ENCODE data around the gene MBD3L5. TPM values are rescaled to one million over a fixed set of nuclear protein-coding genes. Genes with fewer than 3 reads are reported as not detected.

The MBD3L5 gene
- total and polyA plus RNA-seq, 9 of the 15 experiments (the other 6 are each of a cell fraction or from before 2014, with no cell fraction given): not detected

DNA sequence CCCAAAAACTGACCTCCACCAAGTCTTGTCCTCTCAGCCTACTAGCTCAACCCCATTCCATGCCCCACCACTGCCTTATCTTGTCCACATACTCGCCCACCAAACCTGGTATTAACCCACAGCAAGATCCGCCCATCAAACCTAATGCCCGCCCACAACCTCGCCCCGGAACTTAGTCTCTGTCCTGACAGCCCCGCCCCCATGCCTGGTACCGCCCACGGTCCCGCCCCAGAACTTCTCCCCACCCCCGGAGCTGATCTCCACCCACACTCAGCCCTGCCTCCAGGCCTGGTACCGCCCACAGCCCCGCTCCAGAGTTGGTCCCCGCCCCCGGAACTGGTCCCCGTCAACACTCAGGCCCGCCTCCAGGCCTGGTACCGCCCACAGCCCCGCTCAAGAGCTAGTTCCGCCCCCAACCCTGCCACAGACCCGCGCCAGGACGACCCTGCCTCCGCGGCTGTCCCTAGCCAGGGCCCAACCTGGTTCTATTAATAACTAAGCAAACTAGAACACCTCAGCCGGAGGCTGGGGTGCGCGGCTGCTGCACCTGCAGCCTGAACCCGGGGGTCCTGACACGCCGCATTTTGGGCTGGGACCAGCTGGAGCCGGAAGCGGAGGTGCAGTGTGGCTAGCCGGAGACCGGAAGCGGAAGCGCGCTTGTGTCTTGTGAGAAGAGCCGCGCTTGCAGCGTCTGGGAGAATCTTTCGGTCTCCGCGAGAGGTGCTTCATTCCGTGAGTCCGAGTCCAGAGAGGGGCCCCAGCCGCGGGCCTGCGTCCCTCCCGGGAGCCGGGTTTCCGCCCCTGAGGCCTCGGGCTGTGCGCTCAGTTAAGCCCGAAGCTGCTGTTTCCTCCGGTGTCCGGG lies 38.9 kb downstream of the MBD3L5 start, which contains the start of gene ZNF557 (continued):
- TF ChIP-seq, protein P1, sequence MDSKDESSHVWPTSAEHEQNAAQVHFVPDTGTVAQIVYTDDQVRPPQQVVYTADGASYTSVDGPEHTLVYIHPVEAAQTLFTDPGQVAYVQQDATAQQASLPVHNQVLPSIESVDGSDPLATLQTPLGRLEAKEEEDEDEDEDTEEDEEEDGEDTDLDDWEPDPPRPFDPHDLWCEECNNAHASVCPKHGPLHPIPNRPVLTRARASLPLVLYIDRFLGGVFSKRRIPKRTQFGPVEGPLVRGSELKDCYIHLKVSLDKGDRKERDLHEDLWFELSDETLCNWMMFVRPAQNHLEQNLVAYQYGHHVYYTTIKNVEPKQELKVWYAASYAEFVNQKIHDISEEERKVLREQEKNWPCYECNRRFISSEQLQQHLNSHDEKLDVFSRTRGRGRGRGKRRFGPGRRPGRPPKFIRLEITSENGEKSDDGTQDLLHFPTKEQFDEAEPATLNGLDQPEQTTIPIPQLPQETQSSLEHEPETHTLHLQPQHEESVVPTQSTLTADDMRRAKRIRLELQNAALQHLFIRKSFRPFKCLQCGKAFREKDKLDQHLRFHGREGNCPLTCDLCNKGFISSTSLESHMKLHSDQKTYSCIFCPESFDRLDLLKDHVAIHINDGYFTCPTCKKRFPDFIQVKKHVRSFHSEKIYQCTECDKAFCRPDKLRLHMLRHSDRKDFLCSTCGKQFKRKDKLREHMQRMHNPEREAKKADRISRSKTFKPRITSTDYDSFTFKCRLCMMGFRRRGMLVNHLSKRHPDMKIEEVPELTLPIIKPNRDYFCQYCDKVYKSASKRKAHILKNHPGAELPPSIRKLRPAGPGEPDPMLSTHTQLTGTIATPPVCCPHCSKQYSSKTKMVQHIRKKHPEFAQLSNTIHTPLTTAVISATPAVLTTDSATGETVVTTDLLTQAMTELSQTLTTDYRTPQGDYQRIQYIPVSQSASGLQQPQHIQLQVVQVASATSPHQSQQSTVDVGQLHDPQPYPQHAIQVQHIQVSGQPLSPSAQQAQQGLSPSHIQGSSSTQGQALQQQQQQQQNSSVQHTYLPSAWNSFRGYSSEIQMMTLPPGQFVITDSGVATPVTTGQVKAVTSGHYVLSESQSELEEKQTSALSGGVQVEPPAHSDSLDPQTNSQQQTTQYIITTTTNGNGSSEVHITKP (IDR thresholded peaks at IDR 0.05; ENCODE audit: partially characterized antibody): no peak
- no peak for TF ChIP-seq ARID2 (IDR thresholded peaks at IDR 0.05)
- peak; percentile 86 for TF ChIP-seq ELF2 (CRISPR knock-in tag; IDR thresholded peaks at IDR 0.05)
- TF ChIP-seq ZNF707 (CRISPR knock-in tag; conservative IDR thresholded peaks at IDR 0.05): no peak
- no peak for TF ChIP-seq ZNF79 (CRISPR knock-in tag; IDR thresholded peaks at IDR 0.05; ENCODE audit: low read depth)
- TF ChIP-seq, protein P2, sequence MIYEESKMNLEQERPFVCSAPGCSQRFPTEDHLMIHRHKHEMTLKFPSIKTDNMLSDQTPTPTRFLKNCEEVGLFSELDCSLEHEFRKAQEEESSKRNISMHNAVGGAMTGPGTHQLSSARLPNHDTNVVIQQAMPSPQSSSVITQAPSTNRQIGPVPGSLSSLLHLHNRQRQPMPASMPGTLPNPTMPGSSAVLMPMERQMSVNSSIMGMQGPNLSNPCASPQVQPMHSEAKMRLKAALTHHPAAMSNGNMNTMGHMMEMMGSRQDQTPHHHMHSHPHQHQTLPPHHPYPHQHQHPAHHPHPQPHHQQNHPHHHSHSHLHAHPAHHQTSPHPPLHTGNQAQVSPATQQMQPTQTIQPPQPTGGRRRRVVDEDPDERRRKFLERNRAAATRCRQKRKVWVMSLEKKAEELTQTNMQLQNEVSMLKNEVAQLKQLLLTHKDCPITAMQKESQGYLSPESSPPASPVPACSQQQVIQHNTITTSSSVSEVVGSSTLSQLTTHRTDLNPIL (CRISPR knock-in tag; IDR thresholded peaks at IDR 0.05): no peak
- TF ChIP-seq, protein P3, sequence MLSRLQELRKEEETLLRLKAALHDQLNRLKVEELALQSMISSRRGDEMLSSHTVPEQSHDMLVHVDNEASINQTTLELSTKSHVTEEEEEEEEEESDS (CRISPR knock-in tag; IDR thresholded peaks at IDR 0.05): no peak
- no peak for TF ChIP-seq HMG20B (CRISPR knock-in tag; IDR thresholded peaks at IDR 0.05)
- peak; percentile 23; the same call in 1 of the 2 replicates for TF ChIP-seq MBD2 (IDR thresholded peaks at IDR 0.05; ENCODE audit: borderline replicate concordance, low read depth)
- no peak for TF ChIP-seq TEAD4 (IDR thresholded peaks at IDR 0.05; ENCODE audit: low read length)
- TF ChIP-seq TEAD4 (CRISPR knock-in tag; IDR thresholded peaks at IDR 0.05; ENCODE audit: borderline replicate concordance): no peak; the same call in 1 of the 2 replicates
- 0 out of 2 replicates have a peak, but pooled peaks have one; percentile 24 for TF ChIP-seq DPF2 (IDR thresholded peaks at IDR 0.05)
- TF ChIP-seq RNF2 (IDR thresholded peaks at IDR 0.05): no peak
- no peak for TF ChIP-seq GATAD2A (IDR thresholded peaks at IDR 0.05)
- TF ChIP-seq MAZ (CRISPR knock-in tag; conservative IDR thresholded peaks at IDR 0.05 in 1 of 2, IDR thresholded peaks at IDR 0.05 in 1 of 2): peak; percentile 51 to 59
- TF ChIP-seq ZNF436 (CRISPR knock-in tag; IDR thresholded peaks at IDR 0.05): no peak
- no peak for TF ChIP-seq TAF7 (tag; IDR thresholded peaks at IDR 0.05)
- TF ChIP-seq, protein P4, sequence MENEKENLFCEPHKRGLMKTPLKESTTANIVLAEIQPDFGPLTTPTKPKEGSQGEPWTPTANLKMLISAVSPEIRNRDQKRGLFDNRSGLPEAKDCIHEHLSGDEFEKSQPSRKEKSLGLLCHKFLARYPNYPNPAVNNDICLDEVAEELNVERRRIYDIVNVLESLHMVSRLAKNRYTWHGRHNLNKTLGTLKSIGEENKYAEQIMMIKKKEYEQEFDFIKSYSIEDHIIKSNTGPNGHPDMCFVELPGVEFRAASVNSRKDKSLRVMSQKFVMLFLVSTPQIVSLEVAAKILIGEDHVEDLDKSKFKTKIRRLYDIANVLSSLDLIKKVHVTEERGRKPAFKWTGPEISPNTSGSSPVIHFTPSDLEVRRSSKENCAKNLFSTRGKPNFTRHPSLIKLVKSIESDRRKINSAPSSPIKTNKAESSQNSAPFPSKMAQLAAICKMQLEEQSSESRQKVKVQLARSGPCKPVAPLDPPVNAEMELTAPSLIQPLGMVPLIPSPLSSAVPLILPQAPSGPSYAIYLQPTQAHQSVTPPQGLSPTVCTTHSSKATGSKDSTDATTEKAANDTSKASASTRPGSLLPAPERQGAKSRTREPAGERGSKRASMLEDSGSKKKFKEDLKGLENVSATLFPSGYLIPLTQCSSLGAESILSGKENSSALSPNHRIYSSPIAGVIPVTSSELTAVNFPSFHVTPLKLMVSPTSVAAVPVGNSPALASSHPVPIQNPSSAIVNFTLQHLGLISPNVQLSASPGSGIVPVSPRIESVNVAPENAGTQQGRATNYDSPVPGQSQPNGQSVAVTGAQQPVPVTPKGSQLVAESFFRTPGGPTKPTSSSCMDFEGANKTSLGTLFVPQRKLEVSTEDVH (IDR thresholded peaks at IDR 0.05; ENCODE audit: low read depth, partially characterized antibody): peak; percentile 96
- TF ChIP-seq U2AF2 (optimal IDR thresholded peaks at IDR 0.05; ENCODE audit: low read depth, low read length): no peak
- no peak for TF ChIP-seq ZC3H11A (IDR thresholded peaks at IDR 0.05; ENCODE audit: low read depth, low read length)
- no peak for TF ChIP-seq MEF2D (tag; conservative IDR thresholded peaks at IDR 0.05; ENCODE audit: low read depth)
- peak in 1 of 2 experiments; percentile 53; a peak in 1 of 4 replicates for TF ChIP-seq TEAD1 (CRISPR knock-in tag; IDR thresholded peaks at IDR 0.05)

Measured in K562 (cell line).